Left renal cortex interstitium (tissue), 4 donors: Measurements from ENCODE around the gene NLRX1. TPM values are rescaled to one million over a fixed set of nuclear protein-coding genes. Genes with fewer than 3 reads are reported as not detected.
A peak's percentile ranks its signal among the peaks of the same experiment; 100 is the strongest.
"Not testable (repeated sequence)": the region's sequence is repeated elsewhere in the genome, so short reads cannot be mapped to it uniquely, and the experiment has no call there.

Experiments
- DNase-seq, 4 donors: peaks; one replicate each; pipeline ENCODE4 v3.0.0-alpha.2; 2013; ENCODE audit warnings: low read depth in 4 of 4, low spot score in 2 of 4, missing footprints in 1 of 4
- polyA plus RNA-seq, 4 donors: library from polyadenylated mRNA; unstranded; fragments of 120-200 nt; gene quantifications; one replicate each; pipeline ENCODE4 v1.2.1, GENCODE V29; 2013; ENCODE audit not compliant: insufficient read length in 4 of 4

The NLRX1 gene
- polyA plus RNA-seq, 4 donors, result 10.7 to 14.8 (median 12.6) TPM

- no peak for DNase-seq
Observed at GRCh38 chr11:119181677-119182412, 13.3 kb downstream of the NLRX1 start.

GRCh38 chr11:119184399-119184798 is 15.9 kb downstream of the NLRX1 start:
- not testable (repeated sequence) for DNase-seq

DNA sequence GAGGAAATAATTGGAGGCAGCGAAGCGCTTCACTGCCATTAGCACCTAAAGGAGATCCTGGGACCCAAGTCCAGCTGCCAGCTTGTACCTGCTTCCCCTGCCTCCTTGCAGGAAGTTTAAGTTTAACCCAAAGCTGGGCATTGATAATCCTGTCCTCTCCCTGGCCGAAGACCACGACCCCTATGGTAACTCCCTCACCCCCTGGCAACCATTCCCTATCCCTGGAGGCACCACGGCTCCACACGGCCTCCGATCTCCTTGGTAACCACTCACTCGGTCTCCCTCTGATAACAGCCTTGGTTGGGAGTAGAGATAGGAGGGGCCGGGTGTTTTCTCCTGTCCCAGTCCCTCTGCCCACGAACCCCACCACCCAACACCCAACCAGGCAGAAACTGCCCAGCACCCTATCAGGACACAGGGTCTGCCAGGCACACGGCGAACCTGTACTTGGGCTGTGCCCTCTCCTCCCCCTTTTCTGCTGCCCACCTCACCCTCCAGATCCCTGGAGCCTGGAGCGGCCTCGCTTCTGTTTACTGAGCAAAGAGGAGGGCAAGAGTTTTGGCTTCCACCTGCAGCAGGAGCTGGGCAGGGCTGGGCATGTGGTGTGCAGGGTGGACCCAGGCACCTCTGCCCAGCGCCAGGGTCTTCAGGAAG is 17.6 kb downstream of the NLRX1 start:
- no peak for DNase-seq

DNA sequence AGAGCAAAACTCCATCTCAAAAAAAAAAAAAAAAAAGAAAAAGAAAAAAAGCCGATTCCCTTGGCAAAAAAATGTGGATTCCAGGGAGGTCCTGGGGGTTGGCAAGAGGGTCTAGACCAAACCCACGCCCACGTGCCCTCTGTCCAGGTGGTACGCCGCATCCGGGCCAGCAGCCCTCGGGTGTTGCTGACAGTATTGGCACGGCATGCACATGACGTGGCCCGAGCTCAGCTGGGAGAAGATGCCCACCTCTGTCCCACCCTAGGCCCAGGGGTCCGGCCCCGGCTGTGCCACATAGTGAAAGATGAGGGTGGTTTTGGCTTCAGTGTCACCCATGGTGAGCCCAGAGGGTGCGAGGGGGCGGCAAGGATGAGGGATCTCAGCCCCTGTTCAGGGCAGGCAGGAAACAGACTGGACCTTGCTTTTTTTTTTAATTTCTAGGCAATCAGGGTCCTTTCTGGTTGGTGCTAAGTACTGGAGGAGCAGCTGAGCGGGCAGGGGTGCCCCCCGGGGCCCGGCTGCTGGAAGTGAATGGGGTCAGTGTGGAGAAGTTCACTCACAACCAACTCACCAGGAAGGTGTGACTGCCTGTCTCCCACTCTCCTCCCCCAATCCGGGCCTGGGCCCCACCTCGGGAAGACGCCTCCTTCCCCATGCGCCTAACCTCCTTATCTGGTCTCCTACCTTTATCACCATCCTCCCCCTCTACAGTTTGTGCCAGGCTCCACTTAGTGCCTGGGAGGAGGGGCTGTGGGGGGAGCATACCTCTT is 18.8 kb downstream of the NLRX1 start:
- DNase-seq, result no peak

GRCh38 chr11:119188067-119188466 is 19.5 kb downstream of the NLRX1 start:
- no peak for DNase-seq

DNA sequence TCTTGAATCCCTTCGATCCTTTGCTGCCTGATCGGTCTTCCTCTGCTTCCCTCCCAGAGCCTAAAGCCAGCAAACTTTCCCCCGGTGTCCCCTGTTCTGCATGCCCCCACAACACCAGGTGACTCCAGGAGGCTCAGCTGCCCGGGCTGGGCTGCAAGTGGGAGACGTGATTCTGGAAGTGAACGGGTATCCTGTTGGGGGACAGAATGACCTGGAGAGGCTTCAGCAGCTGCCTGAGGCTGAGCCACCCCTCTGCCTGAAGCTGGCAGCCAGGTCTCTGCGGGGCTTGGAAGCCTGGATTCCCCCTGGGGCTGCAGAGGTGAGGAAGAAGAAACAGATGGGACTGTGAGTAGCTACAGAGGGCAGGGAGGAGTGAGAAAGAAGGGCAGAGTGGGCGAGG is 20.4 kb downstream of the NLRX1 start:
- DNase-seq, result no peak

DNA sequence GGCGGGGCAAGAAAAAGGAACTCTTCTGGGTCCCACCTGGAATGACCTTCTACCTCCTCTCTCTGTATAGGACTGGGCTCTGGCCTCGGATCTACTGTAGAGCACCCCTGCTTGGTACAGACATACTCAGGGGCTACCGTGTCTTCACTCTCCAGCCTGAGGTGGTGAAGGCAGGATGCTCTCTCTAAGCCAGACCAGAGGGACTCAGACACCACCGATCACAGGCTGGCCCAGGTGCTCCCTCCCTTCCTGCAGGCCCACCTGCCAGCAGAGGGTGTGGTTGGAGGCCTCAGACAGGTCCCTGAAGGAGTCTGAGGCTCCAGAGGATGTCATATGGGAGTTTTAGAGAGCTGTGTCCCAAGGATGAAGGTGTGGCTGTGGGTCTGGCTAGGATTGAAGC is 20.9 kb downstream of the NLRX1 start:
- DNase-seq, result no peak

DNA sequence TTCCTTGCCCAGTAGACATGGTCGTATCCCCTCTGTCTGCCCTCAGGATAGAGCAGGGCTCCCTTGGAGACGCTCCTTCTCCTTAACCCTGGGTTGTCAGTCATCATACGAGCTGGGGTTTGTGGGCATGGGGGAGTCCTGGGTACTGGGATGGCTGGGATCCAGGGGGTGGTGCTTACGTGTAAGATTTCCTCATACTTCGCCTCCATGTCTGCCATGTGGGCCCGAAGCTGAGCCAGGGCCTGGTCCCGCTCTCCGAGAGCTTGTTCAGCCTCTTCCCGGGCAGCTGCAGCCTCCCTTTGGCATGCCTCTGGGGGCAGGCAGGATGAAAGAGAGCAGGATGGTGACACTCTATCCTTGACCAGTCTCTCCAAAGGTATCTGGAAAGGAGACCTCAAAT is 22.0 kb downstream of the NLRX1 start:
- no peak for DNase-seq

GRCh38 chr11:119191265-119191664 is 22.7 kb downstream of the NLRX1 start:
- not testable (repeated sequence) for DNase-seq

DNA sequence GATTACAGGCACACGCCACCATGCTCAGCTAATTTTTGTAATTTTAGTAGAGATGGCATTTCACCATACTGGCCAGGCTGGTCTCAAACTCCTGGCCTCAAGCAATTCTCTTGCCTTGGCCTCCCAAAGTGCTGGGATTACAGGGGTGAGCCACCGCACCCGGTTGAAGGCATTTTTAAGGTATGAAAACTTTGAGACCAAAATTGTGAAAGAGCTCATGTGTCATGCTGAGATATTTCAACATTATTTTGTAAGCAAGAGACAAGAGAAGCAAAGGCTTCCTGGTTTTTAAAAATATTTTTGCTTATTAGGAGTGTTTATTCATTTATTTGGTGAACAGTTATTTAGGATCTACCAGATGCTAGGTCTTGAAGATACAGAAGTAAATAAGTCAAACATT is 23.6 kb downstream of the NLRX1 start:
- no peak for DNase-seq

DNA sequence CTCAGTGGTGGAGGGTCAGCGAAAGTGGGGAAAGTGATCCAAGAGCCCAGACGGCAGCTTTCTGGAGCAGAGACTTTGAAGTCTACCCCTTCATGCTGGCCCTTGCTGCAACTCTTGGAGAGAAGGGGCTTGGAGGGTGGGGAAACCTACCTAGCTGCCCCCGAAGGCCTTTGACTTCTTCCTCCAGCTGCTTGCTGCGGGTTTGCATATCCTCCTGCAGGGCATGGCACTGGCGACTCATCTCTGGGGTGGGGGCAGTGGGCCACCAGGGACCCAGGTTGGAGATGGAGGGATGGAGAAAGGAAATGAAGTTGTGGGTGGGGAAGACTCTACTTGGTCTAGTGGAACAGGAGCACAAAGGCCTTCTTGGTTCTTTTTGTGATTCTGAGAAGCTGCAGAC is 24.5 kb downstream of the NLRX1 start:
- no peak for DNase-seq

DNA sequence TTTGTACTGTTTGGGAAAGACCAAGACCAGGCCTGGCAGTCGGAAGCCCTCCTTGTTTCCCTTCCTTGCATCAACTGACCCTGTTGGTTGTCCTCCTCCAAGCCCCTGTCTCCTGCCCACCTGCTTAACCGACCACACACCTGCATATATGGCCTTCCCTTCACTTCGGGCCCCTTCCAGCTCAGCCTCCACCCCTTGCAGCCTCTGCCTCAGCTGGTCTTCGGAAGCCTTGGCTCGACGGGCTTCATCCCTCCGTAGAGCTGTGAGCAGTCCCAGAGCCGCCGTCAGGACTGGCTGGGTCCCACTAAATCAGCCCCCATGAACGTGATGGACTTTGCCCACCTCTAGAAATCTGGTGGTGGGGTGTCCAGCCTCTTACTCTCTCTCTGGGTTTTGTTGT is 25.1 kb downstream of the NLRX1 start:
- no peak for DNase-seq

DNA sequence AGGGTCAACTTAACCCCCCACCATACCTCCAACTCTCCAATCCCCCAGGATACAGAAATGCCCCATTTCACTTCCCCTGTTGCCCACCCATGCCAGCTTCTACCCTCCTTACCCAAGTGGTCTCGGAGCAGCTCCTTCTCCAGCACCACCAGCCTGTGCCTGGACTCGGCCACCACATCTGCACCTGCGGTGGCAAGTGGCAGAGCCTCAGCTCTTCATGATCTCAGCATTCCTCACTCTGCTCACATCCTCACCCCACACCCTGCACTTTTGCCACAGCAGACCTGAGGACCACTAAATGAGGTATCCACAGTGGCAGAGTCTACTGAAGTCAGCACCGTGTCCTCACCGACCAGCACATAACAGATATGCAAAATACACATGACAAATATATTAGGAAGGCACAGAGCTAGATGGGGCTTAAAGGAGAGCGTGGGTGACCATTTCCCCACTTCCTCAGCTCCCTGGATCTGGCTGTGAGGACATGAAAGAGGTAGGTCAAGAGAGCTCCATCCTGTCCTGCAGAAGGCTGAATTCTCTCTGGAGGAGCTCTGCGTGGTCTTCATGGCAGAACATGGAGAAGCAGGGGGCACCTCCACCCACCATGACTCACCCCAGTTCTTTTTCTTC is 26.4 kb downstream of the NLRX1 start:
- no peak for DNase-seq

GRCh38 chr11:119195680-119196079 is 27.2 kb downstream of the NLRX1 start:
- DNase-seq, result no peak

GRCh38 chr11:119196833-119197483 is 28.4 kb downstream of the NLRX1 start:
- peak in 3 of 4 donors; percentile 62 to 78 (median 65) for DNase-seq

GRCh38 chr11:119198925-119199324 is 30.4 kb downstream of the NLRX1 start:
- no peak for DNase-seq

GRCh38 chr11:119201236-119201635 is 32.7 kb downstream of the NLRX1 start:
- DNase-seq, result not testable (repeated sequence)

DNA sequence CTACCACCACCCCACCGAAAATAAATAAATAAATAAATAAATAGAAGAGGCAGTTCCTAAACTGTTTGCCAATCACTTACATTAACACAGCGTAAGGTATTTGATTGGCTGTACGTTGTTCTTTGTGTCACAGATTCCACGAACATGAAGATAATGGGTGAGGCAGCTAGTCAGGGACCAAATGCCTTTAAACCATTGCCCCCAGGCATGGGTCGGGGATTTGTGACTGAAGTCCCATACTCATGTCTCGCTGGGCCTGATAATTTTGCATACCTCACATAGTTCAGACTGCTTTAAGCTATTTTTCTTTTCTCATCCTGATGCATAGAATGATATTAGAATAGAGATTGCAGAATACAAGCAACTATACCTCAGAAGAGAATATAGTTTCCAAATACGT is 34.0 kb downstream of the NLRX1 start:
- DNase-seq, result no peak

GRCh38 chr11:119204066-119204465 is 35.5 kb downstream of the NLRX1 start:
- no peak for DNase-seq

DNA sequence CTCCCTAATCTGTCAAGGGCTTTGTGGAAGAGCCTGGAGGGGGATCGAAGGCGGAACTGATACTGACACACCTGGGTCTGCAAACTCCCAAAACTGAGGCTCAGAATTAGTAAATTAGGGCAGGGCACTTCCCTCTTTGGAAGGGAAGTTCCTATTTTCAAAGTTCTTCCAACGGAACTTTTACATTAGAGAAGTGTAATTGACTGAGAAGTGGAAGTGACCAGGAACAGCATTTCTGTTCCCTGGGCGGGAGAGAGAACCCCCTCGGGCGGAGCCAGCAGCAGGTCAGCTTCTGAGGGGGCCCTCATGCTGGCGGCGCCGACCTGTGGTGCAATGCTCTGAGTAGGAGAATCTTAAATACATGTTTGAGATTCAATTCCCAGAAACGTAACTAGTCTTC is 36.6 kb downstream of the NLRX1 start:
- no peak for DNase-seq
